DOHH2 (cell line): ENCODE measurements around the gene BDKRB2.

ENCODE experiments used
- H3F3A ChIP-seq: fragments of 200-600 bp; sonication (generic), shearing (Covaris generic); 2 replicates; pipeline ENCODE4 v1.6.0; 2016; ENCODE audit warnings: antibody characterized with exemption, mild to moderate bottlenecking; ENCODE audit not compliant: control insufficient read depth, insufficient read depth
- H3K27ac ChIP-seq: fragments of 200-600 bp; sonication (generic); 2 replicates; pipeline ENCODE4 v1.5.1; 2014; ENCODE audit warnings: low read depth, mild to moderate bottlenecking, low read length, moderate library complexity
- H3K27me3 ChIP-seq: fragments of 200-600 bp; sonication (generic); 2 replicates; pipeline ENCODE4 v1.6.1; 2014; ENCODE audit warnings: mild to moderate bottlenecking, low read length, mixed read lengths; ENCODE audit not compliant: control insufficient read depth
- H3K36me3 ChIP-seq: fragments of 200-600 bp; sonication (generic); 2 replicates; pipeline ENCODE4 v1.6.1; 2014; ENCODE audit warnings: mild to moderate bottlenecking, low read length, moderate library complexity, mixed read lengths; ENCODE audit not compliant: control insufficient read depth
- H3K4me1 ChIP-seq: fragments of 200-600 bp; sonication (generic); 2 replicates; pipeline ENCODE4 v1.6.1; 2014; ENCODE audit warnings: mild to moderate bottlenecking, low read length, mixed read lengths; ENCODE audit not compliant: control insufficient read depth
- H3K4me2 ChIP-seq: fragments of 200-600 bp; sonication (generic); 2 replicates; pipeline ENCODE4 v1.6.0; 2014; ENCODE audit warnings: mild to moderate bottlenecking, low read length, moderate library complexity
- H3K4me3 ChIP-seq: fragments of 200-600 bp; sonication (generic); 2 replicates; pipeline ENCODE4 v1.5.1; 2014; ENCODE audit warnings: mild to moderate bottlenecking, low read length, mixed read lengths
- H3K79me2 ChIP-seq: fragments of 200-600 bp; sonication (generic); 2 replicates; pipeline ENCODE4 v1.6.1; 2014; ENCODE audit warnings: mild to moderate bottlenecking, low read length, mixed read lengths; ENCODE audit not compliant: control insufficient read depth
- H3K9me2 ChIP-seq: fragments of 200-600 bp; sonication (generic); replicated peaks from 2 replicates; pipeline ENCODE4 v1.6.1; 2014; ENCODE audit warnings: mild to moderate bottlenecking, low read length, mixed read lengths; ENCODE audit not compliant: control insufficient read depth
- H3K9me3 ChIP-seq: fragments of 200-600 bp; sonication (generic); 2 replicates; pipeline ENCODE4 v1.6.1; 2014; ENCODE audit warnings: antibody characterized with exemption, low read length, mixed read lengths; ENCODE audit not compliant: control insufficient read depth, insufficient read depth
- H4K20me1 ChIP-seq: fragments of 200-600 bp; sonication (generic); 2 replicates; pipeline ENCODE4 v1.6.0; 2014; ENCODE audit warnings: low read depth, mild to moderate bottlenecking, antibody characterized with exemption, low read length, moderate library complexity; ENCODE audit not compliant: control insufficient read depth, insufficient read depth
- EZH2phosphoT487 ChIP-seq: fragments of 200-600 bp; sonication (generic); IDR thresholded peaks from 2 replicates; pipeline ENCODE4 v1.6.1; 2017; ENCODE audit warnings: borderline replicate concordance, mild to moderate bottlenecking, antibody characterized with exemption, low read length, moderate library complexity, mixed read lengths
- TF ChIP-seq, protein P1 (sequence below): fragments of 200-600 bp; sonication (generic); IDR thresholded peaks from one replicate; pipeline ENCODE4 v1.5.1; 2014; ENCODE audit warnings: antibody characterized with exemption, mild to moderate bottlenecking, low read depth, low read length; ENCODE audit not compliant: poor library complexity, severe bottlenecking

BDKRB2 gene

DNA sequence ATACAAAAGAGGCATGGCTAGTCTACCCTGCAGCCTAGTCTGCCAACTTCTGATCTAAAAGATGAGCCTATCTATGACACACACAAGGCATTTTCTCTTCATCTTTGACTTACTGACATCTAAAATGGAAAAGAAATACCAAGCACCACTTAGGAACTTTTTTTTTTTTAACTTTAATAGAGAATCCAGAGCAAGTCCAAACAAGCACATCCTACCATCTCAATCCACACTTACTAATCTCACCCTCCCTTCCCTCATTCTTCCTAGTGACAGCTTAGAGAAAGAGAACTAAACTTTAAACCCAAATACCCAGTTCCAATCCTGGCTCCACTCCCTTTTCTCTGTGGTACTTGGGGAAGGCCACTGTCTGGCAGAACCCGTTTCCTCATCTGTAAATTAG is 83.2 kb downstream of the BDKRB2 start:
- no peak overlapping the region for H3K4me3 ChIP-seq

More for the DNA sequence above, 83.2 kb downstream of the BDKRB2 start:
- Histone ChIP-seq H3K36me3 (peaks cover 32% of the 10 kb centered on the region), H3K9me3 (no peaks in the 10 kb centered on the region), H3K4me1 (no peaks in the 10 kb centered on the region), H3K9me2 (no peaks in the 10 kb centered on the region), H3K27ac (no peak overlapping the region), H3K4me2 (no peak overlapping the region), H4K20me1 (no peaks in the 10 kb centered on the region), H3F3A (no peaks in the 10 kb centered on the region), H3K27me3 (no peaks in the 10 kb centered on the region), H3K79me2 (no peaks in the 10 kb centered on the region)
- no peak for TF ChIP-seq EZH2phosphoT487
- TF ChIP-seq, protein P1, sequence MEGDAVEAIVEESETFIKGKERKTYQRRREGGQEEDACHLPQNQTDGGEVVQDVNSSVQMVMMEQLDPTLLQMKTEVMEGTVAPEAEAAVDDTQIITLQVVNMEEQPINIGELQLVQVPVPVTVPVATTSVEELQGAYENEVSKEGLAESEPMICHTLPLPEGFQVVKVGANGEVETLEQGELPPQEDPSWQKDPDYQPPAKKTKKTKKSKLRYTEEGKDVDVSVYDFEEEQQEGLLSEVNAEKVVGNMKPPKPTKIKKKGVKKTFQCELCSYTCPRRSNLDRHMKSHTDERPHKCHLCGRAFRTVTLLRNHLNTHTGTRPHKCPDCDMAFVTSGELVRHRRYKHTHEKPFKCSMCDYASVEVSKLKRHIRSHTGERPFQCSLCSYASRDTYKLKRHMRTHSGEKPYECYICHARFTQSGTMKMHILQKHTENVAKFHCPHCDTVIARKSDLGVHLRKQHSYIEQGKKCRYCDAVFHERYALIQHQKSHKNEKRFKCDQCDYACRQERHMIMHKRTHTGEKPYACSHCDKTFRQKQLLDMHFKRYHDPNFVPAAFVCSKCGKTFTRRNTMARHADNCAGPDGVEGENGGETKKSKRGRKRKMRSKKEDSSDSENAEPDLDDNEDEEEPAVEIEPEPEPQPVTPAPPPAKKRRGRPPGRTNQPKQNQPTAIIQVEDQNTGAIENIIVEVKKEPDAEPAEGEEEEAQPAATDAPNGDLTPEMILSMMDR: no peak
